ENCODE data around the gene SORCS1.

The SORCS1 gene

GRCh38 chr10:106608066-106608465 lies 556.4 kb downstream of the SORCS1 start:
- Histone ChIP-seq H3K4me2 (ENCODE audit: low read depth, low read length) (no peak overlapping the region), H4K20me1 (ENCODE audit: insufficient read depth, low read length) (no peaks in the 10 kb centered on the region), H3K4me3 (ENCODE audit: low read length) (no peak overlapping the region), H3K9ac (ENCODE audit: low read length) (no peak overlapping the region), H3K9me2 (replicated peaks; ENCODE audit: insufficient read depth, low read length) (no peaks in the 10 kb centered on the region), H3K27me3 (replicated peaks; ENCODE audit: insufficient read depth, low read length) (no peaks in the 10 kb centered on the region), H2AFZ (ENCODE audit: low read length) (no peak overlapping the region), H3K79me2 (ENCODE audit: low read length) (no peaks in the 10 kb centered on the region), H3K4me1 (ENCODE audit: low read length) (no peaks in the 10 kb centered on the region), H3F3A (ENCODE audit: insufficient read depth, low read length) (no peaks in the 10 kb centered on the region), H3K27ac (ENCODE audit: low read length) (no peak overlapping the region), H3K36me3 (replicated peaks; ENCODE audit: insufficient read depth, low read length) (no peaks in the 10 kb centered on the region), H3K9me3 (replicated peaks; ENCODE audit: insufficient read depth, low read length) (no peaks in the 10 kb centered on the region)
- DNase-seq: no peak
- TF ChIP-seq EZH2 (optimal IDR thresholded peaks at IDR 0.05; ENCODE audit: low read depth, low read length) (no peak), CTCF (IDR thresholded peaks at IDR 0.05; ENCODE audit: low read length) (no peak), EZH2phosphoT487 (IDR thresholded peaks at IDR 0.05; ENCODE audit: low read length) (no peak)

- Histone ChIP-seq H3K9me3 (replicated peaks; ENCODE audit: insufficient read depth, low read length) (no peaks in the 10 kb centered on the region), H2AFZ (ENCODE audit: low read length) (no peak overlapping the region), H3F3A (ENCODE audit: insufficient read depth, low read length) (no peaks in the 10 kb centered on the region), H3K36me3 (replicated peaks; ENCODE audit: insufficient read depth, low read length) (no peaks in the 10 kb centered on the region), H4K20me1 (ENCODE audit: insufficient read depth, low read length) (no peaks in the 10 kb centered on the region), H3K79me2 (ENCODE audit: low read length) (no peaks in the 10 kb centered on the region), H3K9ac (ENCODE audit: low read length) (no peak overlapping the region), H3K4me3 (ENCODE audit: low read length) (no peak overlapping the region), H3K9me2 (replicated peaks; ENCODE audit: insufficient read depth, low read length) (no peaks in the 10 kb centered on the region), H3K4me1 (ENCODE audit: low read length) (no peaks in the 10 kb centered on the region), H3K27ac (ENCODE audit: low read length) (no peak overlapping the region), H3K4me2 (ENCODE audit: low read depth, low read length) (no peak overlapping the region), H3K27me3 (replicated peaks; ENCODE audit: insufficient read depth, low read length) (no peaks in the 10 kb centered on the region)
- no peak for DNase-seq
- TF ChIP-seq EZH2phosphoT487 (IDR thresholded peaks at IDR 0.05; ENCODE audit: low read length) (no peak), CTCF (IDR thresholded peaks at IDR 0.05; ENCODE audit: low read length) (no peak), EZH2 (optimal IDR thresholded peaks at IDR 0.05; ENCODE audit: low read depth, low read length) (no peak)
Observed at GRCh38 chr10:106595281-106595680, 569.2 kb downstream of the SORCS1 start.

GRCh38 chr10:106593876-106594275 lies 570.6 kb downstream of the SORCS1 start:
- H3K4me1 ChIP-seq (ENCODE audit: low read length): no peaks in the 10 kb centered on the region
- H3K9ac ChIP-seq (ENCODE audit: low read length): no peak overlapping the region
- H2AFZ ChIP-seq (ENCODE audit: low read length): no peak overlapping the region
- H3K4me2 ChIP-seq (ENCODE audit: low read depth, low read length): no peak overlapping the region
- no peaks in the 10 kb centered on the region for H4K20me1 ChIP-seq (ENCODE audit: insufficient read depth, low read length)
- no peak overlapping the region for H3K27ac ChIP-seq (ENCODE audit: low read length)
- no peak overlapping the region for H3K4me3 ChIP-seq (ENCODE audit: low read length)
- no peak for TF ChIP-seq EZH2 (optimal IDR thresholded peaks at IDR 0.05; ENCODE audit: low read depth, low read length)
- TF ChIP-seq EZH2phosphoT487 (IDR thresholded peaks at IDR 0.05; ENCODE audit: low read length): no peak
- no peak for TF ChIP-seq CTCF (IDR thresholded peaks at IDR 0.05; ENCODE audit: low read length)
- no peaks in the 10 kb centered on the region for H3K36me3 ChIP-seq (replicated peaks; ENCODE audit: insufficient read depth, low read length)
- H3K9me2 ChIP-seq (replicated peaks; ENCODE audit: insufficient read depth, low read length): no peaks in the 10 kb centered on the region
- H3K27me3 ChIP-seq (replicated peaks; ENCODE audit: insufficient read depth, low read length): no peaks in the 10 kb centered on the region
- DNase-seq: no peak
- H3K9me3 ChIP-seq (replicated peaks; ENCODE audit: insufficient read depth, low read length): no peaks in the 10 kb centered on the region
- no peaks in the 10 kb centered on the region for H3K79me2 ChIP-seq (ENCODE audit: low read length)
- H3F3A ChIP-seq (ENCODE audit: insufficient read depth, low read length): no peaks in the 10 kb centered on the region
